ENCODE measurements around the gene MAP3K7CL. TPM values are rescaled to one million over a fixed set of nuclear protein-coding genes. Genes with fewer than 3 reads are reported as not detected.

Gene MAP3K7CL
- total and polyA plus RNA-seq, 2 of the 8 experiments (the other 6 are each of a cell fraction or from before 2014, with no cell fraction given), result not detected

Small RNA genes lying within 50 kb of the gene (small RNA-seq; reads per million reads assigned to genes)
- gene RF00012 (ENCODE audit: insufficient read depth) (not detected), gene RF00019 (ENCODE audit: insufficient read depth) (not detected)

Other genes starting within 250 kb of the MAP3K7CL start
- 21.5 and 23.5 TPM in 2 replicates for gene LTN1, start 137.8 kb upstream of the MAP3K7CL start, total RNA-seq (2021; fragmentation: NEBNext Ultra II Directional; extraction: Animal tissue kit (Norgen Biotek cat#: 25700))
- 2.6 and 3.2 TPM in 2 replicates for gene LTN1, start 137.8 kb upstream of the MAP3K7CL start, polyA plus RNA-seq (2011; rRNA removed)
- gene RWDD2B, start 111.3 kb upstream of the MAP3K7CL start, total RNA-seq (2021; fragmentation: NEBNext Ultra II Directional; extraction: Animal tissue kit (Norgen Biotek cat#: 25700)), result not detected in 2 replicates
- 1.6 and 2.0 TPM in 2 replicates for gene RWDD2B, start 111.3 kb upstream of the MAP3K7CL start, polyA plus RNA-seq (2011; rRNA removed)
- gene USP16, start 106.0 kb upstream of the MAP3K7CL start, total RNA-seq (2021; fragmentation: NEBNext Ultra II Directional; extraction: Animal tissue kit (Norgen Biotek cat#: 25700)), result 19.1 and 19.9 TPM in 2 replicates
- gene USP16, start 106.0 kb upstream of the MAP3K7CL start, polyA plus RNA-seq (2011; rRNA removed), result 1.8 and 3.4 TPM in 2 replicates
- 314 and 319 TPM in 2 replicates for gene CCT8, start 57.0 kb upstream of the MAP3K7CL start, total RNA-seq (2021; fragmentation: NEBNext Ultra II Directional; extraction: Animal tissue kit (Norgen Biotek cat#: 25700))
- gene CCT8, start 57.0 kb upstream of the MAP3K7CL start, polyA plus RNA-seq (2011; rRNA removed), result 90.5 and 151 TPM in 2 replicates
- gene BACH1, start 168.3 kb downstream of the MAP3K7CL start, total RNA-seq (2021; fragmentation: NEBNext Ultra II Directional; extraction: Animal tissue kit (Norgen Biotek cat#: 25700)), result 50.7 and 57.1 TPM in 2 replicates
- 6.0 and 6.9 TPM in 2 replicates for gene BACH1, start 168.3 kb downstream of the MAP3K7CL start, polyA plus RNA-seq (2011; rRNA removed)